Esophagus squamous epithelium (tissue), 5 donors: ENCODE data around the gene TADA2B. TPM values are rescaled to one million over a fixed set of nuclear protein-coding genes. Genes with fewer than 3 reads are reported as not detected.

Source experiments
- DNase-seq: peaks from one replicate; lab custom pipeline; 2025; lab: John Stamatoyannopoulos, UW
- H3K27ac ChIP-seq, 4 donors: fragments of 200-600 bp; sonication (generic); one replicate each; pipeline ENCODE4 v1.5.1; 2016 to 2019; ENCODE audit warnings: mild to moderate bottlenecking in 1 of 4
- H3K27me3 ChIP-seq, 4 donors: fragments of 200-600 bp; sonication (generic); 1 replicate in 3 of 4; 2 replicates in 1 of 4; pipeline versions ENCODE4 v1.5.1 to v1.6.0; 2017 to 2021; ENCODE audit warnings: antibody characterized with exemption in 1 of 4
- H3K36me3 ChIP-seq, 3 donors: fragments of 200-600 bp; sonication (generic); one replicate each; pipeline ENCODE4 v1.5.1; 2016 to 2019
- H3K4me1 ChIP-seq, 3 donors: fragments of 200-600 bp; sonication (generic); one replicate each; pipeline ENCODE4 v1.5.1; 2017 to 2019
- H3K4me3 ChIP-seq, 4 donors: fragments of 200-600 bp; sonication (generic); 1 replicate in 3 of 4; 2 replicates in 1 of 4; pipeline ENCODE4 v1.5.1; 2016 to 2019; ENCODE audit warnings: mild to moderate bottlenecking in 2 of 4, moderate library complexity in 1 of 4
- H3K9me3 ChIP-seq, 3 donors: fragments of 200-600 bp; sonication (generic); one replicate each; pipeline ENCODE4 v1.5.1; 2016 to 2019
- POLR2A ChIP-seq, 4 donors: fragments of 450-650 bp; IDR thresholded peaks; one replicate each; pipeline ENCODE4 v1.6.1; 2017; ENCODE audit warnings: antibody characterized with exemption in 4 of 4, mild to moderate bottlenecking in 4 of 4, moderate library complexity in 3 of 4
- WGBS, 2 donors: methylation state at CpG; one replicate each; pipeline ENCODE4 v1.1.5; 2018; 5-methylcytosine and 5-hydroxymethylcytosine counted together
- intact Hi-C: fragments of 100-400 bp; cut with DNase I; formaldehyde crosslinking; loops from one replicate; pipeline ENCODE4 v1.15.0; 2022
- total RNA-seq, 4 donors: library from RNA; depleted of rRNA; stranded (reverse); fragments of >200 nt; gene quantifications; one replicate each; pipeline ENCODE4 v1.1.0, GENCODE V29; 2016
- TF ChIP-seq, protein P1 (sequence below), 6 experiments: fragments of 450-650 bp in 4 of 6; fragments of 200-600 bp in 2 of 6; sonication (generic) in 2 of 6; IDR thresholded peaks; one replicate each; pipeline ENCODE4 v1.5.1; 2016 to 2019; ENCODE audit warnings: antibody characterized with exemption in 6 of 6, mild to moderate bottlenecking in 4 of 6, moderate library complexity in 4 of 6
- donor health status: DM: yes; HTN: yes; CAD: no.

TADA2B gene
- total RNA-seq, 4 donors from 2014 or later = 10.1 to 16.5 (median 13.0) TPM

DNA sequence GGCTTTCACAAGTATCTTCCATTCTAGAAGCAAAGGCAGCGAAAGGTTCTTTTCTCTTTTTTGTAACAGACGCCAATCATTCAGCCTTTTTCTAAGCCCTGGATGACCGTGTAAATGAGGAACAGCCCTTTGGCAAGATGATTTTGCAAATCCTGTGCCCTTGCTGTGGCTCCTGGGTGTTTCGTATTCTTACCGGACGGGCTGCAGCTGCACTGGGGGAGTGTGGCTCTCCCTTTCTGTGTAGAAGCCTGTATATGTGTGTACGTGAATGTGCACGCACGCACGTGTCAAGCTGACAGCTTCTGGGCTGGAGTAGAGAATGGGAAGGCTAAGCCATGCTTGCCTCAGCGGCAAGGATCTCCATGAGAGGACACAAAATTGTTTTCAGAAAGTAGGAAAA is 16.5 kb downstream of the TADA2B start:
- Histone ChIP-seq H3K4me3 (no peak overlapping the region), H3K36me3 (peaks cover 19 to 98% (median 58%) of the 10 kb centered on the region in 3 donors), H3K4me1 (peaks cover 0 to 17% (median 0%) of the 10 kb centered on the region in 3 donors), H3K9me3 (no peaks in the 10 kb centered on the region), H3K27me3 (no peaks in the 10 kb centered on the region), H3K27ac (no peak overlapping the region)
- TF ChIP-seq, protein P1, sequence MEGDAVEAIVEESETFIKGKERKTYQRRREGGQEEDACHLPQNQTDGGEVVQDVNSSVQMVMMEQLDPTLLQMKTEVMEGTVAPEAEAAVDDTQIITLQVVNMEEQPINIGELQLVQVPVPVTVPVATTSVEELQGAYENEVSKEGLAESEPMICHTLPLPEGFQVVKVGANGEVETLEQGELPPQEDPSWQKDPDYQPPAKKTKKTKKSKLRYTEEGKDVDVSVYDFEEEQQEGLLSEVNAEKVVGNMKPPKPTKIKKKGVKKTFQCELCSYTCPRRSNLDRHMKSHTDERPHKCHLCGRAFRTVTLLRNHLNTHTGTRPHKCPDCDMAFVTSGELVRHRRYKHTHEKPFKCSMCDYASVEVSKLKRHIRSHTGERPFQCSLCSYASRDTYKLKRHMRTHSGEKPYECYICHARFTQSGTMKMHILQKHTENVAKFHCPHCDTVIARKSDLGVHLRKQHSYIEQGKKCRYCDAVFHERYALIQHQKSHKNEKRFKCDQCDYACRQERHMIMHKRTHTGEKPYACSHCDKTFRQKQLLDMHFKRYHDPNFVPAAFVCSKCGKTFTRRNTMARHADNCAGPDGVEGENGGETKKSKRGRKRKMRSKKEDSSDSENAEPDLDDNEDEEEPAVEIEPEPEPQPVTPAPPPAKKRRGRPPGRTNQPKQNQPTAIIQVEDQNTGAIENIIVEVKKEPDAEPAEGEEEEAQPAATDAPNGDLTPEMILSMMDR (IDR thresholded peaks at IDR 0.05) = no peak
- TF ChIP-seq POLR2A (IDR thresholded peaks at IDR 0.05) = no peak
- no peak for DNase-seq
- intact Hi-C loops = no loop called here
- 63 to 70% methylated on average over 11 of the region's 11 CpGs for WGBS, 2 donors

DNA sequence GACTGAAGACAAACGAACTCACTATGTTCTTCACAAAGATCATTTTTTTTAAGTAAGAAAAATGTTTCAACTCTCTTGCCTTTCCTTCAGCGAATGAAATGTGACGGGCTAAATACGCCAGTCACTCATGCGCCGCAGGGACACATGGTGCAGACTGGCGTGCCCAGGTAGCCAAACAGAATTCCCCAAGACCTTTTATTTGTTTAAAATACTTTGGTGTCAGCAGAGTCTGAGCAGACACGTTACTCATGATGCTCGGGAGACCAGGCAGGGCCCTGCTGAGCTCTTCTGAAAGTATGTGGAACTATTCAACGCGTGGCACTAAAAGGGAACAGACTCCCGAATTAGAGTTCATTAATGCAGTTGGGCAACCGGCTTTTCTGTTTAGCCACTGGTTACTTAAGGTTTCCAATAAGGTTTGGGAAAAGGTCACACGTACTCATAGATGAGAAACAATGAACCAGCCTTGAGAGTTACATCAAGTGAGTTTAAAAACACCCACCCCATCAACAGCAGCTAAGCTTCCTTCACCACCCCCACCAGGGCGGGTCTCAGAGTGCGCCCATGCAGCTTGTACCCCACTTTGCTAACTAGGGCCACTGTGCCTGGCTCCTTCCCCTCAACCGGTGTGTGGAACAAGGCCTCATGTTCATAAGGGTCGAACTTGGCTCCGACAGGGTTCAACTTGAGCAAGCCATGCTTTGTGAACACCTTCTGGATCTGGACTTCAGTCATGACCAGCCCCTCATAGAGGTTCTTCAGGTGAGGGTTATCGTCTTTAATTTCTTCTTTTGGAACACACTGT is 17.4 kb downstream of the TADA2B start:
- Histone ChIP-seq H3K9me3 (no peaks in the 10 kb centered on the region), H3K27ac (peak overlapping the region in 1 of 4 donors; percentile 14), H3K4me3 (no peak overlapping the region), H3K4me1 (peaks cover 0 to 21% (median 4%) of the 10 kb centered on the region in 3 donors), H3K27me3 (no peaks in the 10 kb centered on the region), H3K36me3 (peaks cover 19 to 95% (median 53%) of the 10 kb centered on the region in 3 donors)
- DNase-seq = no peak
- intact Hi-C loops = no loop called here
- TF ChIP-seq, protein P1 (IDR thresholded peaks at IDR 0.05) = no peak
- no peak for TF ChIP-seq POLR2A (IDR thresholded peaks at IDR 0.05)
- 81 to 89% methylated on average over 18 to 20 of the region's 20 CpGs for WGBS, 2 donors

DNA sequence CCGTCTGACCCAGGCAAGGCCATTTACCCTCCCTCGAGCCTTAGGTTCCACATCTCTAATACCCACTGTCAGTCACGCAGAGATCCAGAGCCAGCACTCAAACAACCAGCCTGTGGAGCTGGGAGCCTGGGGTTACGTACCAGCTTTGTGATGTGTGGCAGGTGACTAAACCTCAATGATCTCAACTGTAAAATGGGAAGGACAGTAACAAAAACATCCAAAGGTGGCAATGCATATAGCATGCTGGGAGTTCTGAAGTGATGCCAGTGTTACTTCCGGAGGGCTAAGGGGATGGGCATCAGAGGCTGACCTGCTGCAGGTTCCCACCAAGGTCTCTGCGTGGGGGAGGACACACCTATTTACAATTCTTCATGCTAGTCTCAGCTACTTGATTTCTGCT is 18.6 kb downstream of the TADA2B start:
- DNase-seq = no peak
- Histone ChIP-seq H3K27me3 (no peaks in the 10 kb centered on the region), H3K4me1 (peaks cover 9 to 32% (median 15%) of the 10 kb centered on the region in 3 donors), H3K27ac (no peak overlapping the region), H3K36me3 (peaks cover 13 to 82% (median 50%) of the 10 kb centered on the region in 3 donors), H3K9me3 (no peaks in the 10 kb centered on the region), H3K4me3 (no peak overlapping the region)
- TF ChIP-seq, protein P1 (IDR thresholded peaks at IDR 0.05) = no peak
- no peak for TF ChIP-seq POLR2A (IDR thresholded peaks at IDR 0.05)
- 85 to 98% methylated on average over 4 to 5 of the region's 6 CpGs for WGBS, 2 donors
- intact Hi-C loops = no loop called here

DNA sequence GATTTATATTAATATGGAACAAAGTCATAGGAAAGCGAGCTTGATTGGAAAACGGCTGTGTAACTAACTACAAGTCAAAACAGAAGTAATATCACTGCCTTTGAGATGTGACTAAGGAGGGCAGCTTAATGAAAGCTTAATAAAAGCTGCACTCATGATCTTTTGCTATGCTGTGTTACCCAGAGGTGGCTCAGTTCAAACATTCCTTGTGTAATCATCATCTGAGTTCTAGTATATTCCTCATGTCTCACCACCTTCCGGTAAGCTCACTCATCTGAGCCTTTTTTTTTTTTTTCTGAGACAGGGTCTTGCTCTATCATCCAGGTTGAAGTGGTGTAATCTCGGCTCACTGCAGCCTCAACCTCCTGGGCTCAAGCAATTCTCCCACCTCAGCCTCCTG is 19.6 kb downstream of the TADA2B start:
- Histone ChIP-seq H3K4me3 (no peak overlapping the region), H3K27ac (no peak overlapping the region), H3K36me3 (peaks cover 13 to 72% (median 48%) of the 10 kb centered on the region in 3 donors), H3K4me1 (peaks cover 12 to 37% (median 18%) of the 10 kb centered on the region in 3 donors), H3K9me3 (no peaks in the 10 kb centered on the region), H3K27me3 (no peaks in the 10 kb centered on the region)
- TF ChIP-seq, protein P1 (IDR thresholded peaks at IDR 0.05) = no peak
- no peak for TF ChIP-seq POLR2A (IDR thresholded peaks at IDR 0.05)
- DNase-seq = no peak
- 84 to 94% methylated on average over 4 of the region's 4 CpGs for WGBS, 2 donors
- intact Hi-C loops = no loop called here

DNA sequence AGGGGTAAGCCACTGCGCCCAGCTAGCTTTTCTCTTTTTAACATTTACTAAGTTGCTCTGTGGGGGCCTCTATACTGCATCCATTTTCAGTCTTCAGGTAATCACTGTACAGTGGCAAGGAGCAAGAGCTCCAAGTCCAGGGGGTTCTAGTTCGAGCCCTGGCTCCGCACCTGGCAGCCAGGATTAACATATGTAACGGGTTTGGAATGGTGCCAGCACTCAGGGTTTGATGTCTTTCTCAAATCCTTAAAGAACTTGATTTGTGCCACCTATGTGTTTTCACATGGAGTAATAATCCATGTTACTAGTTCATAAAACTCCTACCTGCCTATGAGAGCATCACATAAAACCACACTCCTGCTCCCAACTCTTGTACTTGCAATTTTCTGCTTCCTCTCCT is 20.2 kb downstream of the TADA2B start:
- Histone ChIP-seq H3K27ac (no peak overlapping the region), H3K4me1 (peaks cover 12 to 37% (median 18%) of the 10 kb centered on the region in 3 donors), H3K4me3 (no peak overlapping the region), H3K36me3 (peaks cover 13 to 67% (median 48%) of the 10 kb centered on the region in 3 donors), H3K9me3 (no peaks in the 10 kb centered on the region), H3K27me3 (no peaks in the 10 kb centered on the region)
- WGBS, 2 donors = 69 to 77% methylated on average over 4 of the region's 4 CpGs
- TF ChIP-seq, protein P1 (IDR thresholded peaks at IDR 0.05) = no peak
- TF ChIP-seq POLR2A (IDR thresholded peaks at IDR 0.05) = no peak
- no peak for DNase-seq
- intact Hi-C loops = no loop called here
